Cardiac muscle cell (in vitro differentiated cells and primary cell): ENCODE results near the gene TNF. TPM values are rescaled to one million over a fixed set of nuclear protein-coding genes. Genes with fewer than 3 reads are reported as not detected.
A peak's percentile ranks its signal among the peaks of the same experiment; 100 is the strongest.

Experiments used
- DNase-seq, 2 donors: peaks; one replicate each; pipeline versions ENCODE4 v3.0.0 to v3.0.0-alpha.2; 2010 to 2017; ENCODE audit warnings: low read depth in 1 of 2, low spot score in 1 of 2
- H3K27ac ChIP-seq: fragments of 200-600 bp; sonication (generic); 2 replicates; pipeline ENCODE4 v1.5.1; 2016
- H3K27me3 ChIP-seq: fragments of 200-600 bp; sonication (generic); 2 replicates; pipeline ENCODE4 v1.6.0; 2016; ENCODE audit warnings: control low read depth
- H3K36me3 ChIP-seq: fragments of 200-600 bp; sonication (generic); 2 replicates; pipeline ENCODE4 v1.5.1; 2016; ENCODE audit warnings: control low read depth
- H3K4me1 ChIP-seq: fragments of 200-600 bp; sonication (generic); 2 replicates; pipeline ENCODE4 v1.8.1; 2017; ENCODE audit warnings: low read depth, mild to moderate bottlenecking, mixed run types
- H3K4me3 ChIP-seq: fragments of 200-600 bp; sonication (generic); 2 replicates; pipeline ENCODE4 v1.5.1; 2016; ENCODE audit warnings: mild to moderate bottlenecking
- H3K9me3 ChIP-seq: fragments of 200-600 bp; sonication (generic); 2 replicates; pipeline ENCODE4 v1.5.1; 2017; ENCODE audit warnings: low read depth, mild to moderate bottlenecking, control low read depth
- polyA plus RNA-seq: library from polyadenylated mRNA; unstranded; fragments of >200 nt; fragmentation: Nextera tagmentation; extraction: Ambion mirVana; gene quantifications from 2 replicates; pipeline ENCODE4 v1.2.1, GENCODE V29; 2016
- total RNA-seq: library from RNA; depleted of rRNA; stranded (reverse); fragments of >200 nt; gene quantifications from 2 replicates; pipeline ENCODE4 v1.2.3, GENCODE V29; 2016
- TF ChIP-seq, protein P1 (sequence below): IDR thresholded peaks from 2 replicates; pipeline ENCODE4 v1.5.1; 2012; ENCODE audit warnings: low read depth, mild to moderate bottlenecking, low read length

The TNF gene
- total and polyA plus RNA-seq, 2 experiments from 2014 or later = not detected

- no peaks in the 10 kb centered on the region for H3K27me3 ChIP-seq
- H3K4me1 ChIP-seq = peaks cover 5% of the 10 kb centered on the region
- no peak overlapping the region for H3K27ac ChIP-seq
- peaks cover 19% of the 10 kb centered on the region for H3K36me3 ChIP-seq
- H3K4me3 ChIP-seq = no peak overlapping the region
- no peak for DNase-seq
- TF ChIP-seq, protein P1, sequence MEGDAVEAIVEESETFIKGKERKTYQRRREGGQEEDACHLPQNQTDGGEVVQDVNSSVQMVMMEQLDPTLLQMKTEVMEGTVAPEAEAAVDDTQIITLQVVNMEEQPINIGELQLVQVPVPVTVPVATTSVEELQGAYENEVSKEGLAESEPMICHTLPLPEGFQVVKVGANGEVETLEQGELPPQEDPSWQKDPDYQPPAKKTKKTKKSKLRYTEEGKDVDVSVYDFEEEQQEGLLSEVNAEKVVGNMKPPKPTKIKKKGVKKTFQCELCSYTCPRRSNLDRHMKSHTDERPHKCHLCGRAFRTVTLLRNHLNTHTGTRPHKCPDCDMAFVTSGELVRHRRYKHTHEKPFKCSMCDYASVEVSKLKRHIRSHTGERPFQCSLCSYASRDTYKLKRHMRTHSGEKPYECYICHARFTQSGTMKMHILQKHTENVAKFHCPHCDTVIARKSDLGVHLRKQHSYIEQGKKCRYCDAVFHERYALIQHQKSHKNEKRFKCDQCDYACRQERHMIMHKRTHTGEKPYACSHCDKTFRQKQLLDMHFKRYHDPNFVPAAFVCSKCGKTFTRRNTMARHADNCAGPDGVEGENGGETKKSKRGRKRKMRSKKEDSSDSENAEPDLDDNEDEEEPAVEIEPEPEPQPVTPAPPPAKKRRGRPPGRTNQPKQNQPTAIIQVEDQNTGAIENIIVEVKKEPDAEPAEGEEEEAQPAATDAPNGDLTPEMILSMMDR = no peak
- no peaks in the 10 kb centered on the region for H3K9me3 ChIP-seq
Measured at GRCh38 chr6:31556307-31556706, 19.1 kb upstream of the TNF start.

DNA sequence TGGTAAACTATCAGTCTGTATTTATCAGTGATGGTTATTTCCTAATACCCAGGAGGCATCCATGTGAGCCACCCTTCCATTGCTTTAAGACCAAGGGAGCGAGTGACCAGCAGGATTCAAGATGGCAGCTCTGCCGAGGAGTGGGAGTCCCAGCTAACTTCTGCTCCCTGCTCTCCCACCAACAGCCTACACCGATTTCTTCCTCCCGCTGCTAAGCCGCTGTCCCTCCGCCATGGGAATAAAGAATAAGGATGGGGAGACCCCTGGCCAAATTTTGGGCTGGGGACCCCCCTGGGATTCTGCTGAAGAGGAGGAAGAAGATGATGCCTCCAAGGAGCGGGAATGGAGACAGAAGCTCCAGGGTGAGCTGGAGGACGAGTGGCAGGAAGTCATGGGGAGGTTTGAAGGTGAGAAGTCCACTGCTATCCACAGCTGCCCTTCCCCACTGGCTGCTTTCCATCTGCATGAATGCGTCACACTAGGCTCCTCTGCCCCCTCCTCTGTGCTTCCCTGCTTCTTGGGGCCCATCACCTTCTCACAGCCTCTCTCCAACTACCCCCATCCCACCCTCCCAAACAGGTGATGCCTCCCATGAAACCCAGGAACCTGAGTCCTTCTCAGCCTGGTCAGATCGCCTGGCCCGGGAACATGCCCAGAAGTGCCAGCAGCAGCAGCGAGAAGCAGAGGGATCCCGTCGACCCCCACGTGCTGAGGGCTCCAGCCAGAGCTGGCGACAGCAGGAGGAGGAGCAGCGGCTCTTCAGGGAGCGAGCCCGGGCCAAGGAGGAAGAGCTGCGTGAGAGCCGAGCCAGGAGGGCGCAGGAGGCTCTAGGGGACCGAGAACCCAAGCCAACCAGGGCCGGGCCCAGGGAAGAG lies 17.7 kb upstream of the TNF start:
- H3K27ac ChIP-seq = no peak overlapping the region
- peaks cover 19% of the 10 kb centered on the region for H3K36me3 ChIP-seq
- TF ChIP-seq, protein P1 = no peak
- H3K9me3 ChIP-seq = no peaks in the 10 kb centered on the region
- peaks cover 5% of the 10 kb centered on the region for H3K4me1 ChIP-seq
- no peak for DNase-seq
- no peaks in the 10 kb centered on the region for H3K27me3 ChIP-seq
- H3K4me3 ChIP-seq = no peak overlapping the region

DNA sequence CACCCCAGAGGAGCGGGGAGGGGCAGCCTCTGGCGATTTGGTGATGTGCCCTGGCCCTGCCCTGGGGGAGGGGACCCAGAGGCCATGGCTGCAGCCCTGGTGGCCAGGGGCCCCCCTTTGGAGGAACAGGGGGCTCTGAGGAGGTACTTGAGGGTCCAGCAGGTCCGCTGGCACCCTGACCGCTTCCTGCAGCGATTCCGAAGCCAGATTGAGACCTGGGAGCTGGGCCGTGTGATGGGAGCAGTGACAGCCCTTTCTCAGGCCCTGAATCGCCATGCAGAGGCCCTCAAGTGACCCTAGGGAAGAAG lies 17.1 kb upstream of the TNF start:
- Histone ChIP-seq H3K4me1 (peaks cover 5% of the 10 kb centered on the region), H3K36me3 (peaks cover 16% of the 10 kb centered on the region), H3K27me3 (no peaks in the 10 kb centered on the region), H3K27ac (no peak overlapping the region), H3K4me3 (no peak overlapping the region), H3K9me3 (no peaks in the 10 kb centered on the region)
- no peak for DNase-seq
- TF ChIP-seq, protein P1 = no peak

DNA sequence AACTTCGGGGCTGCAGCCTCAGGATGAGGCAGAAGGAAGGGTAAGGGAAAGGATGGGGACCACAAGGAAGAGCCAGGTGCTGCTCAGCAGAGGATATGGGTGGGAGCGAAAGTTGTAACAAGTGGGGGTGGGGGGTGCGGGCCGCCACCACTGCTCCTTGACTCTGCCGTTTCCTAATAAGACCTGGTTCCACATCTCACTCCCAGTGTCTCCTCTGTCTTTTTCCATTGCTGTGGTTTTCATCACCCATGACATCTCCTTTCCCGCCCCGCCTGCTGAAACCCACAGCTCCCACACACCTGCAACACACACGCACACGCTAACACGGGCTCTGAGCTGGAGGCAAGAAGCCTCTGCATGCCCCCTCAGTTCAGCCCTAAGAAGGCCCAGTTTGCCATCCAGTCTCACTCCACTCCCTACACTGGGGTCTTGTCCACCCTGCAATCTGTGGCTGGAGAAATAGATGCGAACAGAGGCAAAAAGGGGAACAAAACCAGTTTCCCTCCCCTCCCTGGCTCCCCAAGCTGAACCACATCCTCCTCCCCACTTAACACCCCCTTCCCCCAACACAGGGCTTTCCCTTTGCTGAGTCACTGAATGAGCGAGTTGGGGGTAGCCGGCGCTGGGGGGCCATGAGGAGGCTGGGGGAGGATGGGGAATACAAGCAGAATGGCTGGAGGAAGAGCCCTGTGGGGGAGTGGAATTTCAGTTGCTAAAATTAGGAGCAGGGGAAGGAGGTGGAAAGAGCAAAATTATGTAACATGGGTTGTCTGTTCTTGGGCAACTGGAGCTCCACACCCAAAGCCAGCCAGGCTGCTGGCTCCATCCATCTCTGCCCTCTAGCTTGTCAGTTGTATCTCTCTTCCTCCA lies 16.5 kb upstream of the TNF start:
- TF ChIP-seq, protein P1 = no peak

DNA sequence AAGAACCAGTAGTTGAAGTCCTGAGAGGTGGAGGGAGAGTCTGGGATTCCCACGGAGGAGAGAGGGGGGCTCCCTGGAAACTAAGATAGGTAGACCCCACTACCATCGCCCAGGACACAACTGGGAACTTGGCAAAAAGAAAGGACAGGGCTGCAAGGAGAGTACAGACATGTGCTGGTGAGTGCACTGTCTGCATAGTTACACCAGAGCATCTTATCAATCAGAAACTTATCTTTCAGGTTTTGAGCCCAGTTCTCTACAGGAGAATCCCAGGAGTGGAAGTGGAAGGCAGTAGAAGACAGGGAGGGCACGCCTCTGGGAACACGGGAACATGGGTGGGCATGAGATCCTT lies 15.8 kb upstream of the TNF start:
- Histone ChIP-seq H3K4me1 (peaks cover 5% of the 10 kb centered on the region), H3K4me3 (no peak overlapping the region), H3K9me3 (no peaks in the 10 kb centered on the region), H3K36me3 (peaks cover 8% of the 10 kb centered on the region), H3K27ac (peak overlapping the region; percentile 64), H3K27me3 (no peaks in the 10 kb centered on the region)
- no peak for DNase-seq
- TF ChIP-seq, protein P1 = no peak

More for the DNA sequence above, 16.5 kb upstream of the TNF start:
- peaks cover 10% of the 10 kb centered on the region for H3K36me3 ChIP-seq
- H3K9me3 ChIP-seq = no peaks in the 10 kb centered on the region
- H3K27ac ChIP-seq = no peak overlapping the region
- H3K27me3 ChIP-seq = no peaks in the 10 kb centered on the region
- peaks cover 5% of the 10 kb centered on the region for H3K4me1 ChIP-seq
- peak in 1 of 2 donors; percentile 52 for DNase-seq
- H3K4me3 ChIP-seq = no peak overlapping the region
